ENCODE results near the gene ENG. TPM values are rescaled to one million over a fixed set of nuclear protein-coding genes. Genes with fewer than 3 reads are reported as not detected.
"Not testable (repeated sequence)": the region's sequence is repeated elsewhere in the genome, so short reads cannot be mapped to it uniquely, and the experiment has no call there.

ENG gene
- total and polyA plus RNA-seq, 4 donors = 46.1 to 538 (median 265) TPM

GRCh38 chr9:127884427-127884911 is 30.0 kb upstream of the ENG start:
- WGBS, 2 donors = 4 to 12% methylated on average over 11 of the region's 11 CpGs
- Histone ChIP-seq H3K27ac (ENCODE audit: low read depth in 1 of 2, low read length in 2 of 2) (no peak overlapping the region), H3K27me3 (ENCODE audit: control insufficient read depth in 1 of 2, insufficient read depth in 2 of 2, low read length in 1 of 2) (no peaks in the 10 kb centered on the region), H3K36me3 (ENCODE audit: control insufficient read depth in 1 of 2, insufficient read depth in 2 of 2, low read length in 1 of 2) (peaks cover 0 to 3% of the 10 kb centered on the region in 2 donors), H3K9me3 (ENCODE audit: control insufficient read depth, low read length) (no peaks in the 10 kb centered on the region), H3K4me1 (ENCODE audit: control insufficient read depth in 1 of 2, insufficient read depth in 2 of 2, low read length in 2 of 2) (no peaks in the 10 kb centered on the region), H3K4me3 (ENCODE audit: low read length in 2 of 2) (no peak overlapping the region)
- ATAC-seq (ENCODE audit: low FRiP score) = peak; percentile 49
- intact Hi-C loops (cut with DNase I) = no loop called here
- DNase-seq = peak; percentile 76 to 85

DNA sequence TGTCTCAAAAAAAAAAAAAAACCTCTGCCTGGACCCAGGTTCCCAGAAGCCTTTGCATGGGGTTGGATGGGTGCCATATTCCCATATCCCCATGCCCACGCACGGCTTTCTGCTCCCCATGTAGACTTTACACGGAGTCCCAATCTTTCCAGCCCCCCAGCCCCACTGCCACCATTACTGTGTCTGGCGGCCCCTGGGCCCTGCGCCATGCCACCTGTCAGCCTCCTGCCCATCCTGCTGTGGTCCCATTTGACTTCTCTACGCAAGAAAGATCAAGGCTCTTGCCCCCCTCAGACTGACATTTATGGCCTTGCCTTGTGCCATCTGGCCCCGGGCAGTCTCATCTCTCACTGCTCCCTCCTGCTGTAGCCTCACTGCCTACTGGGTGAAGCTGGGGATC is 29.5 kb upstream of the ENG start:
- H3K9me3 ChIP-seq (ENCODE audit: control insufficient read depth, low read length) = no peaks in the 10 kb centered on the region
- no peak for DNase-seq
- intact Hi-C loops (cut with DNase I) = no loop called here
- no peak for ATAC-seq (ENCODE audit: low FRiP score)
- no peaks in the 10 kb centered on the region for H3K4me1 ChIP-seq (ENCODE audit: control insufficient read depth in 1 of 2, insufficient read depth in 2 of 2, low read length in 2 of 2)
- no peak overlapping the region for H3K4me3 ChIP-seq (ENCODE audit: low read length in 2 of 2)
- H3K27ac ChIP-seq (ENCODE audit: low read depth in 1 of 2, low read length in 2 of 2) = no peak overlapping the region
- peaks cover 0 to 3% of the 10 kb centered on the region in 2 donors for H3K36me3 ChIP-seq (ENCODE audit: control insufficient read depth in 1 of 2, insufficient read depth in 2 of 2, low read length in 1 of 2)
- no peaks in the 10 kb centered on the region for H3K27me3 ChIP-seq (ENCODE audit: control insufficient read depth in 1 of 2, insufficient read depth in 2 of 2, low read length in 1 of 2)
- WGBS, 2 donors = 56 to 67% methylated on average over 7 of the region's 7 CpGs

DNA sequence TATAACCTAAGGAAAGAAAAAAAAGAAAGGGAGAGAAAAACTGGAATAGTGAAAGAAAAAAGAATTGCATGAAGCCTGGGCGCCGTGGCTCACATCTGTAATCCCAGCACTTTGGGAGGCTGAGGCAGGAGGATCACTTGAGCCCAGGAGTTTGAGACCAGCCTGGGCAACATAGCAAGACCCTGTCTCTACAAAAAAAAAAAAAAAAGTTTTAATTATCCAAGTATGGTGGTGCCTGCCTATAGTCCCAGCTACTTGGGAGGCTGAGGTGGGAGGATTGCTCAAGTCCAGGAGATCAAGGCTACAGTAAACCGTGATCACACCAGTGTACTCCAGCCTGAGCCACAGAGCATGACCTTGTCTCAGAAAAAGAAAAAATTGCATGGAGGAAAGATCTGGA is 27.3 kb upstream of the ENG start:
- DNase-seq; H3K4me1 ChIP-seq (ENCODE audit: control insufficient read depth in 1 of 2, insufficient read depth in 2 of 2, low read length in 2 of 2); intact Hi-C loops (cut with DNase I); H3K9me3 ChIP-seq (ENCODE audit: control insufficient read depth, low read length); ATAC-seq (ENCODE audit: low FRiP score); H3K36me3 ChIP-seq (ENCODE audit: control insufficient read depth in 1 of 2, insufficient read depth in 2 of 2, low read length in 1 of 2); H3K27ac ChIP-seq (ENCODE audit: low read depth in 1 of 2, low read length in 2 of 2); H3K27me3 ChIP-seq (ENCODE audit: control insufficient read depth in 1 of 2, insufficient read depth in 2 of 2, low read length in 1 of 2); H3K4me3 ChIP-seq (ENCODE audit: low read length in 2 of 2): not testable (repeated sequence)
- 87 to 92% methylated on average over 3 of the region's 3 CpGs for WGBS, 2 donors

GRCh38 chr9:127880143-127880542 is 25.7 kb upstream of the ENG start:
- no peaks in the 10 kb centered on the region for H3K27me3 ChIP-seq (ENCODE audit: control insufficient read depth in 1 of 2, insufficient read depth in 2 of 2, low read length in 1 of 2)
- no peaks in the 10 kb centered on the region for H3K9me3 ChIP-seq (ENCODE audit: control insufficient read depth, low read length)
- H3K4me3 ChIP-seq (ENCODE audit: low read length in 2 of 2) = no peak overlapping the region
- 75 to 76% methylated on average over 8 of the region's 8 CpGs for WGBS, 2 donors
- no peaks in the 10 kb centered on the region for H3K36me3 ChIP-seq (ENCODE audit: control insufficient read depth in 1 of 2, insufficient read depth in 2 of 2, low read length in 1 of 2)
- H3K27ac ChIP-seq (ENCODE audit: low read depth in 1 of 2, low read length in 2 of 2) = no peak overlapping the region
- DNase-seq (no peak), ATAC-seq (ENCODE audit: low FRiP score) (no peak)
- intact Hi-C loops (cut with DNase I) = no loop called here
- peaks cover 0 to 2% of the 10 kb centered on the region in 2 donors for H3K4me1 ChIP-seq (ENCODE audit: control insufficient read depth in 1 of 2, insufficient read depth in 2 of 2, low read length in 2 of 2)

DNA sequence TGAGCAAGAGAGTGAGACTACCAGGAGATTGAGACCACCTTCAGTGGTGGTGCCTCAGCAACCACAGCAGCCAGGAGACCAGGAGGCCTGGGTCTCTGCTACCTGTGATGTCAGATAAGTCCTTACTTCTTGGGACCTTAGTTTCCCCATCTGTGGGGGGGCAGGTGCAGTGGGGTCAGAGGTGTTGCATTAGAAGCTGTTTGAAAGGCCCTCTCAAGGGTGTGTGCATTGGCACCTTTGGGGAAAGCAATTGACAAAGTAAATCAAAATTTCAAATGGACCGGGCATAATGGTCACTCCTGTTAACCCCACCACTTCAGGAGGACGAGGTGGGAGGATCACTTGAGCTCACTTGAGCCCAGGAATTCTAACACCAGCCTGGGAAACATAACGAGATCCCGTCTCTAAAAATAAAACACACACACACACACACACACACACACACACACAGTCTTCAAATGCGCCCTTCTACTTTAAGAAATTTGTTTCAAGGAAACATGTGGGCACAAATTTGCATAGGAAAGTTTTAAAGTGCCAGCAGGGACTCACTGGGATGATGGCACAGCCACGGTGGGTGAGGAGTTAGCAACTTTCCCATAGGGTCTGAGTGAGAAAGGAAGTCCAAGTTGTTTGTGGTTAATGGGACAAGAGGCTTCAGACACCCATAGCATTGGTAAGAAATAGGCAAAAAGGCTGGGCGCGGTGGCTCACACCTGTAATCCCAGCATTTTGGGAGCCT is 24.4 kb upstream of the ENG start:
- WGBS, 2 donors = 34 to 41% methylated on average over 8 of the region's 8 CpGs

GRCh38 chr9:127878001-127878651 is 23.7 kb upstream of the ENG start:
- peak overlapping the region; percentile 3 to 56 for H3K4me3 ChIP-seq (ENCODE audit: low read length in 2 of 2)
- peak overlapping the region in 1 of 2 donors; percentile 31 for H3K27ac ChIP-seq (ENCODE audit: low read depth in 1 of 2, low read length in 2 of 2)
- WGBS, 2 donors = 33 to 35% methylated on average over 18 of the region's 18 CpGs
- H3K9me3 ChIP-seq (ENCODE audit: control insufficient read depth, low read length) = no peaks in the 10 kb centered on the region
- no peaks in the 10 kb centered on the region for H3K36me3 ChIP-seq (ENCODE audit: control insufficient read depth in 1 of 2, insufficient read depth in 2 of 2, low read length in 1 of 2)
- no peaks in the 10 kb centered on the region for H3K27me3 ChIP-seq (ENCODE audit: control insufficient read depth in 1 of 2, insufficient read depth in 2 of 2, low read length in 1 of 2)
- H3K4me1 ChIP-seq (ENCODE audit: control insufficient read depth in 1 of 2, insufficient read depth in 2 of 2, low read length in 2 of 2) = peaks cover 0 to 2% of the 10 kb centered on the region in 2 donors
- DNase-seq = no peak
- intact Hi-C loops (cut with DNase I) = loop anchor here (5.0 to 10.0 kb wide), 2 partner anchors 39 to 73 kb away; partner anchors contain the start of genes FPGS (in 1 of the 2) and ST6GALNAC4 (in 1 of the 2)
- ATAC-seq (ENCODE audit: low FRiP score) = no peak

More for the DNA sequence above, 24.4 kb upstream of the ENG start:
- Histone ChIP-seq H3K36me3 (ENCODE audit: control insufficient read depth in 1 of 2, insufficient read depth in 2 of 2, low read length in 1 of 2) (no peaks in the 10 kb centered on the region), H3K27me3 (ENCODE audit: control insufficient read depth in 1 of 2, insufficient read depth in 2 of 2, low read length in 1 of 2) (no peaks in the 10 kb centered on the region), H3K4me1 (ENCODE audit: control insufficient read depth in 1 of 2, insufficient read depth in 2 of 2, low read length in 2 of 2) (peaks cover 0 to 2% of the 10 kb centered on the region in 2 donors), H3K9me3 (ENCODE audit: control insufficient read depth, low read length) (no peaks in the 10 kb centered on the region), H3K4me3 (ENCODE audit: low read length in 2 of 2) (no peak overlapping the region), H3K27ac (ENCODE audit: low read depth in 1 of 2, low read length in 2 of 2) (no peak overlapping the region)
- ATAC-seq (ENCODE audit: low FRiP score) (no peak), DNase-seq (no peak)
- intact Hi-C loops (cut with DNase I) = loop anchor here (5.0 to 10.0 kb wide), 2 partner anchors 38 to 74 kb away; partner anchors contain the start of genes FPGS (in 1 of the 2) and ST6GALNAC4 (in 1 of the 2)

- Histone ChIP-seq H3K4me3 (ENCODE audit: low read length in 2 of 2) (peak within 1 kb of the TSS; percentile 56 to 57), H3K36me3 (ENCODE audit: control insufficient read depth in 1 of 2, insufficient read depth in 2 of 2, low read length in 1 of 2) (no peaks in the 10 kb centered on the region), H3K27me3 (ENCODE audit: control insufficient read depth in 1 of 2, insufficient read depth in 2 of 2, low read length in 1 of 2) (no peaks in the 10 kb centered on the region), H3K4me1 (ENCODE audit: control insufficient read depth in 1 of 2, insufficient read depth in 2 of 2, low read length in 2 of 2) (peaks cover 0 to 2% of the 10 kb centered on the region in 2 donors), H3K27ac (ENCODE audit: low read depth in 1 of 2, low read length in 2 of 2) (peak within 1 kb of the TSS in 1 of 2 donors; percentile 31), H3K9me3 (ENCODE audit: control insufficient read depth, low read length) (no peaks in the 10 kb centered on the region)
- intact Hi-C loops (cut with DNase I) = loop anchor here (5.0 to 10.0 kb wide), 2 partner anchors 40 to 73 kb away; partner anchors contain the start of genes FPGS (in 1 of the 2) and ST6GALNAC4 (in 1 of the 2)
- ATAC-seq (ENCODE audit: low FRiP score) = peak; percentile 82
- DNase-seq = peak; percentile 88 to 95
- WGBS, 2 donors = 1% methylated on average over 43 to 44 of the region's 44 CpGs
Measured at GRCh38 chr9:127877566-127877998, 23.1 kb upstream of the ENG start, which contains the start of gene AK1. AK1 (minus strand) TSS chr9:127877675; CDS start chr9:127874617, 3,058 bp downstream.

DNA sequence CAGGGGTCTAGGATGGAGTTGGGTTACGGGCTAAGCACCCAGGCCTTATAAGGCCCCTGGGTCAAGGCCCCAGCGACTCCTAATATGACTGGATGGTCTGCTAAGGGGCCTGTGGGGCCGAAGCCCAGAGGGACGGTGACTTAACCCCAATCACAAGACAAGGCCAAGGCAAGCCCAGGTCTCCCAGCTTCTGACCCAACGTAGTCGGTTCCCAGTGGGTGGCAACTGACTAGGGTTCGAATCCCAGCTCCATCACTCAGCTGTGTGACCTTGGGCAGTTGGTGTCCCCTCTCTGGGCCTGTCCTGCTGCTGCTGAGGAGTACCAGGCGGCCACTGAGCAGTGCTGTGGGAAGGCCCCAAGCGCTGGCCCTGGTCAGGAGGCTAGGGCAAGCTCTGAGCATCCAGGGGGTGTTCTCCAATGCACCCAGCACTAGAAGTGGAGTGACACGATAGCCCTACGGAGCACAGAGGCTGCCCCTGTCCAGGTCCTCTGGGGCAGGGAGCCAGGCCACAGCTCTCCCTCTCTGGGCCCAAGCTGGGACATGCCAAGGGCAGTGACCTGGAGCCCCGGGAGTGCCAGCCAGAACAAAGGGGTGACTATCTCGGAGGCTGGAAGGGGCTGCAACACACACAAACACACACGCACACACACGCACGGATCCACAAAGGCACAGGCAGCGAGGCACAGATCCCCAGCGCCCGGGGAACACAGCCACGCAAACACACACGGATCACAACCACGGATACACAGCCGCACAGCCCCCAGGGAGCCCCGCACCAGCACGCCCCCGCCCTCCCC is 22.5 kb upstream of the ENG start:
- H3K4me1 ChIP-seq (ENCODE audit: control insufficient read depth in 1 of 2, insufficient read depth in 2 of 2, low read length in 2 of 2) = peaks cover 0 to 2% of the 10 kb centered on the region in 2 donors
- peak; percentile 8 for ATAC-seq (ENCODE audit: low FRiP score)

More for the DNA sequence above, 22.5 kb upstream of the ENG start:
- no peaks in the 10 kb centered on the region for H3K36me3 ChIP-seq (ENCODE audit: control insufficient read depth in 1 of 2, insufficient read depth in 2 of 2, low read length in 1 of 2)
- H3K9me3 ChIP-seq (ENCODE audit: control insufficient read depth, low read length) = no peaks in the 10 kb centered on the region
- 26% methylated on average over 26 of the region's 26 CpGs for WGBS, 2 donors
- peak overlapping the region; percentile 56 to 57 for H3K4me3 ChIP-seq (ENCODE audit: low read length in 2 of 2)
- peak in 1 of 2 donors; percentile 81 for DNase-seq
- no peaks in the 10 kb centered on the region for H3K27me3 ChIP-seq (ENCODE audit: control insufficient read depth in 1 of 2, insufficient read depth in 2 of 2, low read length in 1 of 2)
- intact Hi-C loops (cut with DNase I) = loop anchor here (5.0 to 10.0 kb wide), 2 partner anchors 40 to 72 kb away; partner anchors contain the start of genes FPGS (in 1 of the 2) and ST6GALNAC4 (in 1 of the 2)
- H3K27ac ChIP-seq (ENCODE audit: low read depth in 1 of 2, low read length in 2 of 2) = peak overlapping the region in 1 of 2 donors; percentile 8
